Osteocyte (in vitro differentiated cells): ENCODE results near the gene IL22. TPM values are rescaled to one million over a fixed set of nuclear protein-coding genes. Genes with fewer than 3 reads are reported as not detected.

ENCODE experiments used
- DNase-seq: peaks from one replicate; pipeline ENCODE4 v3.0.0; 2021; ENCODE audit warnings: mixed read lengths; ENCODE audit not compliant: unreplicated experiment; ENCODE audit errors: extremely low spot score
- H3K27ac Mint-ChIP-seq: one replicate; pipeline ENCODE4 v1.8.0; 2021; ENCODE audit warnings: mild to moderate bottlenecking, mixed read lengths; ENCODE audit not compliant: unreplicated experiment
- H3K27me3 Mint-ChIP-seq: one replicate; pipeline ENCODE4 v1.8.0; 2021; ENCODE audit warnings: mixed read lengths; ENCODE audit not compliant: unreplicated experiment
- H3K36me3 Mint-ChIP-seq: one replicate; pipeline ENCODE4 v1.8.0; 2021; ENCODE audit warnings: mixed read lengths; ENCODE audit not compliant: unreplicated experiment
- H3K4me1 Mint-ChIP-seq: one replicate; pipeline ENCODE4 v1.8.0; 2021; ENCODE audit warnings: mixed read lengths; ENCODE audit not compliant: unreplicated experiment
- H3K4me3 Mint-ChIP-seq: one replicate; pipeline ENCODE4 v1.8.0; 2021; ENCODE audit warnings: mild to moderate bottlenecking, moderate library complexity, mixed read lengths; ENCODE audit not compliant: unreplicated experiment
- H3K9me3 Mint-ChIP-seq: one replicate; pipeline ENCODE4 v1.8.0; 2021; ENCODE audit warnings: mixed read lengths; ENCODE audit not compliant: unreplicated experiment
- CTCF ChIP-seq: fragments of 200-600 bp; sonication (generic); IDR thresholded peaks from 2 replicates; pipeline ENCODE4 v1.5.0; 2021; ENCODE audit warnings: antibody characterized with exemption, mild to moderate bottlenecking, moderate library complexity
- total RNA-seq: library from RNA; stranded (reverse); gene quantifications from 2 replicates; pipeline ENCODE4 v1.2.1, GENCODE V29; 2021

Gene IL22
- total RNA-seq, 1 donor from 2014 or later, result not detected

DNA sequence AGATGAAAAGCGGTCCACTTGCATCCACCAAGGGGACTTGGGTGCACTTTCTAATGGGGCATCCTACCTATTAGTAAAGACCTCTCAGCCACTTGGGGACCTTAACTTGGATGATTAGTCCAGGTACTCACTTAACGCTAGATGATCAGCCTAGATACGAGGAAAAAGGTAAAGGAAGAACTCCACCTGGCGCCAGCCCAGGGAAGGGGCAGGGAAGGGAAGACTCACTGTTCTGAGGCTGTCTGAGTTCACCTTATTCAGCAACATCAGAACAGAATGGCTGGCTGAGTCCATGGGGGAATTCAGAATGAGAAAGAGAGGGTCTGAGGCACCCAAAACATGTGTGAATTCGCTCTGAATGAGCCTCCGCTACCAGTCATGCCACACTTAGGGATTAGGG is 7.1 kb downstream of the IL22 start:
- Mint-ChIP-seq H3K27ac (no peak overlapping the region), H3K27me3 (peaks cover 10% of the 10 kb centered on the region), H3K4me1 (peaks cover 12% of the 10 kb centered on the region), H3K9me3 (no peaks in the 10 kb centered on the region), H3K36me3 (no peaks in the 10 kb centered on the region), H3K4me3 (no peak overlapping the region)
- no peak for TF ChIP-seq CTCF
- DNase-seq, result no peak

GRCh38 chr12:68245180-68246021 is 8.0 kb downstream of the IL22 start:
- H3K27me3 Mint-ChIP-seq, result peaks cover 8% of the 10 kb centered on the region
- H3K4me3 Mint-ChIP-seq, result no peak overlapping the region
- no peak overlapping the region for H3K27ac Mint-ChIP-seq
- no peaks in the 10 kb centered on the region for H3K36me3 Mint-ChIP-seq
- no peak for DNase-seq
- no peaks in the 10 kb centered on the region for H3K9me3 Mint-ChIP-seq
- peaks cover 19% of the 10 kb centered on the region for H3K4me1 Mint-ChIP-seq
- no peak for TF ChIP-seq CTCF

- no peak for TF ChIP-seq CTCF
- Mint-ChIP-seq H3K36me3 (no peaks in the 10 kb centered on the region), H3K4me1 (peaks cover 29% of the 10 kb centered on the region), H3K27me3 (peaks cover 3% of the 10 kb centered on the region), H3K9me3 (no peaks in the 10 kb centered on the region), H3K27ac (no peak overlapping the region), H3K4me3 (no peak overlapping the region)
- no peak for DNase-seq
These were observed 10.6 kb downstream of the IL22 start for GRCh38 chr12:68242777-68243176.

DNA sequence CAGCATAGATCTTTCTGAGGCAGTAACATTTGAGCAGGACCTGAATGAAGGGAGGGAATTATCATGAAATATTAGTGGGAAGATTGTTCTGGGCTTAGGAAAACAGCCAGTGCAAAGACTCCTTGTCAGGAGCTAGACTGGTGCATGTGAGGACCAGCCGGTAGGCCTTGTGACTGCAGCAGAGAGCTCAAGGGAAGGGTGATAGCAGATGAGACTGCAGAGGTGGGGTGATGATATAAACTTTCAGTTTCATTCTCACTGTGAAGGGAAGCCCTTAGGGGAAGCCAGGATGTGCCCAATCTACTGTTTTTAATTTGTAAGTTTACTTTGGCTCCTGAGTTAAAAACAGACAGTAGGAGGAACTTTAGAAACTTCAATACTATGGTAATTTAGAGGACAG is 12.4 kb downstream of the IL22 start:
- Mint-ChIP-seq H3K27ac (peak overlapping the region; percentile 57), H3K27me3 (no peaks in the 10 kb centered on the region), H3K36me3 (no peaks in the 10 kb centered on the region)

More for the DNA sequence above, 12.4 kb downstream of the IL22 start:
- DNase-seq, result no peak
- peaks cover 34% of the 10 kb centered on the region for H3K4me1 Mint-ChIP-seq
- TF ChIP-seq CTCF, result no peak
- no peaks in the 10 kb centered on the region for H3K9me3 Mint-ChIP-seq
- H3K4me3 Mint-ChIP-seq, result no peak overlapping the region
